Measurements from ENCODE around the gene PDZD7.

GRCh38 chr10:101020427-101021075, 10.4 kb downstream of the PDZD7 start:
- TF ChIP-seq CTCF (IDR thresholded peaks at IDR 0.05; ENCODE audit: low read depth, low read length) (no peak), POLR2A (IDR thresholded peaks at IDR 0.05; ENCODE audit: extremely low read depth, insufficient read length) (no peak), MYC (IDR thresholded peaks at IDR 0.05; ENCODE audit: low read depth, low read length) (no peak), MAX (IDR thresholded peaks at IDR 0.05; ENCODE audit: low read depth, low read length) (no peak)

Data from NB4 (cell line).